HG03103 (cell line): Measurements from ENCODE around the gene NEU2.
A peak's percentile ranks its signal among the peaks of the same experiment; 100 is the strongest.
"Not testable (repeated sequence)": the region's sequence is repeated elsewhere in the genome, so short reads cannot be mapped to it uniquely, and the experiment has no call there.

Experiments
- ATAC-seq: cut with Tn5 transposase; IDR thresholded peaks from one replicate; pipeline ENCODE4 v1.9.1; 2021; ENCODE audit warnings: low read depth; ENCODE audit not compliant: unreplicated experiment

Gene NEU2

GRCh38 chr2:233053928-233054784, 21.7 kb downstream of the NEU2 start:
- ATAC-seq = no peak

GRCh38 chr2:233055362-233055761, 22.9 kb downstream of the NEU2 start:
- ATAC-seq = no peak

- ATAC-seq = no peak
Measured at GRCh38 chr2:233056961-233057605, 24.6 kb downstream of the NEU2 start.

GRCh38 chr2:233058717-233059546, 26.5 kb downstream of the NEU2 start:
- no peak for ATAC-seq

GRCh38 chr2:233059547-233059796, 27.0 kb downstream of the NEU2 start:
- no peak for ATAC-seq

- peak; percentile 38 for ATAC-seq
Measured at GRCh38 chr2:233059797-233060500, 27.5 kb downstream of the NEU2 start, which contains the start of gene INPP5D. Gene INPP5D (plus strand): TSS chr2:233060342. CDS start chr2:233060479, 137 bp downstream.

GRCh38 chr2:233060501-233060979, 28.1 kb downstream of the NEU2 start:
- ATAC-seq = no peak

- ATAC-seq = no peak
Measured at GRCh38 chr2:233060980-233061590, 28.6 kb downstream of the NEU2 start.

- no peak for ATAC-seq
Measured at GRCh38 chr2:233061591-233062450, 29.3 kb downstream of the NEU2 start.

- ATAC-seq = no peak
Measured at GRCh38 chr2:233062451-233062850, 30.0 kb downstream of the NEU2 start.

GRCh38 chr2:233062946-233063268, 30.4 kb downstream of the NEU2 start:
- ATAC-seq = no peak

- ATAC-seq = peak; percentile 37
Measured at GRCh38 chr2:233063269-233063975, 30.9 kb downstream of the NEU2 start.

GRCh38 chr2:233063976-233064411, 31.5 kb downstream of the NEU2 start:
- ATAC-seq = no peak

- ATAC-seq = no peak
Measured at GRCh38 chr2:233064530-233065199, 32.2 kb downstream of the NEU2 start.

- ATAC-seq = not testable (repeated sequence)
Measured at GRCh38 chr2:233065200-233065589, 32.7 kb downstream of the NEU2 start.

GRCh38 chr2:233065954-233066470, 33.5 kb downstream of the NEU2 start:
- no peak for ATAC-seq

GRCh38 chr2:233068762-233069418, 36.4 kb downstream of the NEU2 start:
- ATAC-seq = no peak
